Testis (tissue), 2 donors: ENCODE measurements around the gene DEFB123.

Experiments
- POLR2A ChIP-seq: fragments of 450-650 bp; IDR thresholded peaks from one replicate; pipeline ENCODE4 v1.6.1; 2017; ENCODE audit warnings: antibody characterized with exemption, mild to moderate bottlenecking, moderate library complexity
- TF ChIP-seq, protein P1 (sequence below), 3 experiments: fragments of 450-650 bp in 2 of 3; fragments of 200-600 bp in 1 of 3; sonication (generic) in 1 of 3; IDR thresholded peaks; one replicate each; pipeline ENCODE4 v1.5.1; 2016 to 2019; ENCODE audit warnings: antibody characterized with exemption in 3 of 3, mild to moderate bottlenecking in 2 of 3, moderate library complexity in 1 of 3

DNA sequence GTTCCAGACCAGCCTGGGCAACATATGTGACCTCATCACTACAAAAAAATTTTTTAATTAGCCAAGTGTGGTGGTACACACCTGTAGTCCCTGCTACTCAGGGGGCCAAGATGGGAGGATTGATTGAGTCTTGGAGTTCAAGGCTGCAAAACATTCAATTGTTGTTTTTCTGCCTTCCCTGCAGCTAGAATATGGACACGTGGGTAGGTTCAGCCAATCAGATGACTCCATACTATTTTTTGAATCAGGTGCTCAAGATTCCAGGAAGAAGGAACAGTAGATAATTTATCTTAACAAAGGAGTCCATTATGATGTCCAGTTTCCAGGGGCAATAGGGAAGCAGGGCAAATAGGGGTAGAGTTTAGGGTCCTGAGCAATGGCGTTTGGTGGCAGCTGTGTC is 47.6 kb upstream of the DEFB123 start:
- TF ChIP-seq, protein P1, sequence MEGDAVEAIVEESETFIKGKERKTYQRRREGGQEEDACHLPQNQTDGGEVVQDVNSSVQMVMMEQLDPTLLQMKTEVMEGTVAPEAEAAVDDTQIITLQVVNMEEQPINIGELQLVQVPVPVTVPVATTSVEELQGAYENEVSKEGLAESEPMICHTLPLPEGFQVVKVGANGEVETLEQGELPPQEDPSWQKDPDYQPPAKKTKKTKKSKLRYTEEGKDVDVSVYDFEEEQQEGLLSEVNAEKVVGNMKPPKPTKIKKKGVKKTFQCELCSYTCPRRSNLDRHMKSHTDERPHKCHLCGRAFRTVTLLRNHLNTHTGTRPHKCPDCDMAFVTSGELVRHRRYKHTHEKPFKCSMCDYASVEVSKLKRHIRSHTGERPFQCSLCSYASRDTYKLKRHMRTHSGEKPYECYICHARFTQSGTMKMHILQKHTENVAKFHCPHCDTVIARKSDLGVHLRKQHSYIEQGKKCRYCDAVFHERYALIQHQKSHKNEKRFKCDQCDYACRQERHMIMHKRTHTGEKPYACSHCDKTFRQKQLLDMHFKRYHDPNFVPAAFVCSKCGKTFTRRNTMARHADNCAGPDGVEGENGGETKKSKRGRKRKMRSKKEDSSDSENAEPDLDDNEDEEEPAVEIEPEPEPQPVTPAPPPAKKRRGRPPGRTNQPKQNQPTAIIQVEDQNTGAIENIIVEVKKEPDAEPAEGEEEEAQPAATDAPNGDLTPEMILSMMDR (IDR thresholded peaks at IDR 0.05) = no peak
- no peak for TF ChIP-seq POLR2A
